HG02623 (cell line): ENCODE results near the gene FLT4.

Source experiments
- ATAC-seq: cut with Tn5 transposase; IDR thresholded peaks from one replicate; pipeline ENCODE4 v1.9.1; 2021; ENCODE audit warnings: moderate library complexity; ENCODE audit not compliant: unreplicated experiment

FLT4 gene

DNA sequence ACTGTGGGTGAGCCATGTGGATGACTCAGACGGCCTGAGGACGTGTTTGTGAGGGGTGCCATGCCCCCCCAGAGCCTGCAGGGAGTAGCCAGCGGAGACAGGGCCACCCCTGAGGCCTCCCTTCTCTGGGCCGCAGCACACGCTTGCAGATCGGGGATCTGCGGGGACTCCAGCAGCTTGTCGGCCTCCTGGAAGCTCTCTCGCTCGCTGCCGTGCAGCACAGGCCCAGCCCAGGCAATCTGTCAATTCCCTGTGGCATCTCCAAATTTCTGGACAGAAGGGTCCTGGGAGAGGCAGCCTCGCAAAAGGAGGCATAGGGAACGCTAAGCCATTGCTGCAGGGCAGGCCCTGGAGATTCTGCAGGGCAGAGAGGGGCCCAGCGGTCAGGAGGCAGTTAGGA, 21.2 kb downstream of the FLT4 start:
- no peak for ATAC-seq

DNA sequence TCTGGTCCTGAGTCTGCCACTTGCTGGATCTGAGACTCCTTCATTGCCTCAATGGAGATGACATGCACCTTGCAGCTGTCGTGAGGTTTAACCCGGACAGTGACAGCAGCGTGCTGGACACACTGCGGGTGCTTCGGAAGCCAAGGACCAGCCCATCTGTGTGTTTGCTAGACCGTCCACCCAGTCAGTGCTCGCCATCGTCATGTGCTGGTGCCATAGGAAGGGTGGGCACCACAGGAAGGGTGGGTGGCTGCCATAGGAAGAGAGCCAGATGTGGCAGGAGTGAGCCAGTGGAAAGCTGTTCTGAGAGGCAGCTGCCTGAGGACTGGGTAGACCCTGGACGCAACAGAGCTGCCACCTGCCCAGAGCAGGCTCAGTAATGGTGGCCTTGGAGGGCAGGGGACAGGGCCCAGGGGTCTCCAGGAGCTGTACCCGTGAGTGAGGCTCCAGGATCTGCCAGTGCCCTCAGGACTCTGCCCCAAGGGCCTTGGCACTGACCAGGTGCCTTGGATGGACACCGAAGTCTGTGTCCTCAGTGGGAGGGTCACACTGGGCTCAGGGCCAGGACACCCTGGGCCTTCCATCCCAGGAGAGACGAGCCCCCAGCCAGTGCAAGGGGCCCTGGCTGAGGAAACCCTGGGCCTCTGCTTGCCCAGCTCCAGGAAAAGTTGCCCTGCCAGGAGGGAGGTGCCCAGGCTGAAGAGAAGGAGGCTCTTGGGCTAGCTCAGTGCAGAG, 21.8 kb downstream of the FLT4 start:
- ATAC-seq: no peak

DNA sequence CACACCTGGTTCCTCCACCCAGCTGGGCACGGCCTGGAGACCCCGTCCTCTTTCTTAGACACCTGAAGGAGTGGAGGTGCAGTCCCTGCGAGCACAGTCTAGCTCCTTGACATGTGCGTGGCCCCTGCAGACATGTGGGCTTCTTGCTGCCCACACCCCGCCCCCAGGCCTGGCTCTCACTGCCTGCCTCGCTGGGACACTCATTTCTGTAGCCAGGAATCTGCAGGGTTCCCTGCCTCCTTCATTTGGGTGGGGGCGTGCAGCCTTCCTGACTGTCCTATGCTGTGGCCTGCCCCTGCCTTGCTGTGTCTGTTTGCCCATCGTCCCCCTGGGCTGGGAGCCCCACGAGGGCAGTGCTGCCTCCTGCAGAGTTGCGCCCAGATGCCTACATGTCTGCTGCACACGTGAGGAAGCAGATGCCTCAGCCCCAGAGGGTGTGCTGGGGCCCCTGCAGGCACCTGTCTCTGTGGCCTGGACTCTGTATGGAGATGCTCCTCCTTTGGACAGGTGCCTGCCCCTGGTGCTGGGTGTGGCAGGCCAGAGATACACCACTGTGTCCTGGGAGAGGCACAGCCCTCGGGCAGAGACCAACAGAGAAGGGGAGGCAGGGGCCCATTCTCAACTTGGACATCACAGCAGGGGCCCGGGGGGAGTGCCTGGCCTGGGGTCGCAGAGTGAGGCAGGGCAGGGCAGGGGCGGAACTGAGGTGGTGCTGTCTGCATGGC, 22.6 kb downstream of the FLT4 start:
- ATAC-seq: no peak

DNA sequence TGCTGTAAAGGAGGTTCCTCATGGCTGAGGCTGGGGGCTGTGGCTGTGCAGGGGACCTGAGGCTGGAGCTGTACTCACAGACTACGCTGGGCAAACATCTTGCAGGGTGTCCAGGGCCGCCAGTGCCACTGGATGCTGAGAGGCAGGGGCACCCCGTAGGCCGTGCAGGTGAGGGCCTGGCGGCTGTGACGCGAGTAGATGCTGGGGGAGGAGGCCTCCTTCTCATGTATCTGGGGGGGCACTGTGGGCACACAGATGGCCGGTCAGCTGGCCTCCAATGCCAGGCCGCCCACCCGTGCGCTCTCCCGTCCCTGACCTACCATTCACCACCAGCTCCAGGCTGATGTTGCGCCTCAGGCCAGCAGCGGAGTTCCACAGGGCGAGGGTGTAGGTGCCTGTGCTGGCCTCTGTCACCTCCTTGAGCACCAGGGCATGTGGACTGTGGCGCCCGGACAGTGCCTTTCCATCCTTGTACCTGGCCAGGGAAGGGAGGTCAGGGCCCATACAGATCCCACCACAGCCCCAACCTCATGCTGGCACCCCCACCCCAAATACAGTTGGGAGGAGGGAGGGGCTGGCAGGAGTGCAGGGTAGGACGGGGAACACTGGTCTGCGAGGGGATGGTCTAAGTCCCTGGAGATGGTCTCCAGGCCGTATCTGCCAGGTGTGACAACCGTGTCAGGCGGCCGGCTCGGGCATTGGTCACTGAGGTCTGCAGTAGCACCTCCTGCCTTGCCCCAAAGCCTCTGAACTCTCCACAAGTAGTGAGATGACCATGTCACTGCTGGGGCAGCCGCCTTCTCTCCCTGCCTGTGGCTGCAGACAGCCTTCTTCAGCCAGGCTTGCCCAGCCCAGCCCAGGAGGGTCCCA, 23.4 kb downstream of the FLT4 start:
- no peak for ATAC-seq

DNA sequence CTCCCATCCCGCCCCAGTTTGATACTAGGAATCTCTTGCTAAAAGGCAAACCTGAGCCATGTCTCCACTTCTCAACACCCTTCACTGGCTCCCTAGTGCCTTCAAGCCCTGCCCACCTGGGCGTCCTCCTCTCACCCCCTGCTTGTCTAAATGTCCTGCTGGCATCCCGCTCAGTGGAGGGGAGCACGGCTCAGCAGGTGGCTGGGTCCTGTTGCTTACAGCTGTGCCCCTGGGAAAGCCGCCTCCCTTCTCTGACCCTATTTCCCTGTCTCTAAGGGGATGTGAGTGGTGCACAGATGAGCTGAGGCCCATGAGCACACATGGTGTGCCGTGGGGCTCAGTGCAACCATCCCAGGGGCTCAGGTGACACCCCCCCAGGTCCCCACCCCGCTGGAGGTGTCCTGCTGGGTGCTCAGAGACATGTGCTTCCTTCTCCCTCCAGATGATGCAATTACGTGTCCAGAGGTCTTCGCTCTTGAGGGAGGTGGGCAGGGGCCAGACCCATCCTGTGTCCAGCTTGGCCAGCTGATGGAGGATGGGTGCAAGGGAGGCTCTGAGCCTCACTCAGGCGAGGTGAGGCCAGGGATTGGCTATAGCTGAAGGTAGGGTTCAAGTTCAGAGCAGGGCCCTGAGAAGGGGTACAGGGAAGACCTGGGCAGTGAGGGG, 24.1 kb downstream of the FLT4 start:
- no peak for ATAC-seq

DNA sequence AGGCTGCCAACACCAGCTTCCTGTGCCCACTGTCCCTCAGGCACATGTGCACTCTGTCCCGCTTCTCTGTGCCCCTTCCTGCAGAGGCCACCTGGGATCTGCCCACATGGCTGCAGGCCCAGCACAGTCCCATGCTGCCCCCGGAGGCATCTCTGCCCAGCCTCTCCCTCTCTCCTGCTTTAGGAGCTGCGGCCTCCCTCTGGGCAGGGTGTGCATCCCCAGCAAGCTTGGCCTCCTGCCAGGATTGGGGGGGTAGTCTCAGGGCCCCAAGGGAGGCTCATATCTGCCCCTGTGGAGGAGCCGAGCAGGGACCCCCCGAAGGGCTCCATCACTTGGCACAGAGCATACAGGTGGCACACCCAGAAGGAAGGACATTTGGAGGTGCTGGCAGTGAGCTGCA, 24.8 kb downstream of the FLT4 start:
- no peak for ATAC-seq

DNA sequence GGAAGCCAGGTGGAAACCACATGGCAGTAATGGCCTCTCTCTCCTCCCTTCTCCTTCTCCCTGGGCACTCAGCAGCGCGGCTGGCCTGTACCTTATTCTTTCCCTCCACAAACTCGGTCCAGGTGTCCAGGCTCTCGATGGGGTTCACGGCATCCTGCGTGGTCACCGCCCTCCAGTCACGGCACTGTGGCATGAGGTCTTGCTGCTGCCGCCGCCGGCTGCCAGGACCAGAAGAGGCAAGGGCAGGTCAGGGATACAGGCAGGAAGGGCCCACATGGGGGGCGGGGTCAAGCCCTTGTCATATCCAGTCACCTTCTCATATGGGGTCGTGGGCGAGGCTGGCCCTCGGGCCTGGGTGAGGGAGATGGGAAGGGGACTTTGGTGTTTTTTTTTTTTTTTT, 25.6 kb downstream of the FLT4 start:
- no peak for ATAC-seq

DNA sequence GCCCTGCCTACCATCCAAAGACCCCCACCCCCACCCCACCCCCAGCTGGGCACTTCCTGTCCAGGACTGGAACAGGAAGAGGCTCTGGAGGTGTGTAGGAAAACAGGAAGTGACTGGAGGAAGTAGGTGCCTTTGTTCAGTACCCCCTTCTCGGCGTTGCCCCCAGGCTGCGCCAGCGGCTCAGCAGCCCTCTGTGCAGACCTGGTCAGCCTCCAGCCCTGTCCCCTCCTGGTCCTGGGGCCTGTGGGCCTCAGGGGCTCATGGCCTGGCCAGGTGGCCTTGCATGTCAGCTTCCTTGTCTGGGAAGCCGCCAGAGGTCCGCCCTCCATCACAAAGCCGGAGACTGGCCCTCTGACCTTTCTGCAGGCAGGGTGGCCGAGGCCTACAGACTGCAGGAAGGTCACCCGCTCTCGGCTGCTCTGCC, 26.0 kb downstream of the FLT4 start:
- no peak for ATAC-seq

DNA sequence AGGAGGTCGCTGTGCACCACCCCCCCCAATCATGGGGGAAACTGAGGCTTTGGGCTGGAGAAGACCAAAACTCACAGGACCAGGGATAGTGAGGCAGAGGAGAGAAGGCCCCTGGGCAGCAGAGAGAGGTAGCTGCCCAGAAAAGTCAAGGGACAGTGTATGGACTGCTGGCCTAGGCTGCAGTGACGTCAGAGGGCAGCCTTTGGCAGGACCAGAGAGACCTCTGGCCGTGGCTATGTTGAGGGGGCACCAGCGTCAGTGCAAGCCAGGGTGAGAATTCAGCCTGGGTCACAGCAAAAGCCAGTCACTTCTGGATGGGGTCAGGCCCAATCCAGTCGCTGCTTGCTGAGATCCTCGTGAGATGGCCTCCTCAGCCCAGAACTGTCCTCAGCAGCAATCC, 26.5 kb downstream of the FLT4 start:
- ATAC-seq: no peak

DNA sequence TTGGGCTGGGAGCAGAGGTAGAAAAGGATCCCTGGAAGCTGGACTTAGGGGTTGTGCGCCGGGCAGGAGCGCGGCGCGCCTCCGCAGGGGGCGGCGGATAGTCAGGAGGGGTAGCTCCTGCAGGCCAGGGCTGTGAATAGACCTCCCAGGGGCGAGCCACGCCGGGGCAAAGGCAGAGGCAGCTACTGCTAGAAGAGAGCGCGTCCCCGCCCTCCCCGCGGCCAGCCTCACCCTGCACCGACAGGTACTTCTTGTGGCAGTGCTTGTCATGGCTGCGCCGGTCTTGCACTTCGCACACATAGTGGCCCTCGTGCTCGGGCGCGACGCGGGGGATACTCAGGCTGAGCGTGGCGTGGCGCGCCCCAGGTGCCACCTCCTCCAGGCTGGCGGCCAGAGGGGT, 28.1 kb downstream of the FLT4 start:
- no peak for ATAC-seq

DNA sequence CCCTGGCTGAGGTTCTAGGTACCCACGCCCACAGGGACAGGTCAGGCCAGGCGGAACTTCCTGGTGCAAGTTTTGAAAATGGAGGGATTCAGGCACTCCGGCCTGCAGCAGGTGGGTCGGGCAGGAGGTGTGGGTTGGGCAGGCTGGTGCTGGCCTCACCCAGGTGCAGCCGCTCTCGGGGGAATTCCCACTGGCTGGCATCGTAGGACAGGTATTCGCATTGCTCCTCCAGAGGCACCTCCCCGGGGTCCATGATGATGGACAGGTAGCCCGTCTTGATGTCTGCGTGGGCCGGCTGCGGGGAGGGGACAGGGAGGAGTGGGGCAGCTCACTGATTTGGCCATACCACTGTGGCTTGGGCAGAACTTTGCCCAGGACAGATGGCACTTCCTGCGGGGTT, 29.4 kb downstream of the FLT4 start:
- no peak for ATAC-seq

DNA sequence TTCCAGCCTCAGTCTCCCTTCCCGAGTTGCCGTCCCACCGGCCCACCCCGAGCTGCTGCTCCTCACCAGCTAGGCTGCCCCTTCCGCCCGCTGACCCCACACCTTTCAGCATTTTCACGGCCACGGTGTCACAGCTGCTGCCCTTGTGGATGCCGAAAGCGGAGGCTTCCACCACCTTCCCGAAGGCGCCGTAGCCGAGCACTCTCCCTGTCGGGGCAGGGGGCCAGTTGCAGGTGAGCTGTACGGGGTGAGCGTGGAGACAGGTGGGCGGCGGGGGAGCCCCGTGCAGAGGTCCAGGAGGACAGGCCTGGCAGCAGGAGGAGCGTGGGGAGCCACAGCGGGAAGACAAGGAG, 29.9 kb downstream of the FLT4 start:
- ATAC-seq: no peak

DNA sequence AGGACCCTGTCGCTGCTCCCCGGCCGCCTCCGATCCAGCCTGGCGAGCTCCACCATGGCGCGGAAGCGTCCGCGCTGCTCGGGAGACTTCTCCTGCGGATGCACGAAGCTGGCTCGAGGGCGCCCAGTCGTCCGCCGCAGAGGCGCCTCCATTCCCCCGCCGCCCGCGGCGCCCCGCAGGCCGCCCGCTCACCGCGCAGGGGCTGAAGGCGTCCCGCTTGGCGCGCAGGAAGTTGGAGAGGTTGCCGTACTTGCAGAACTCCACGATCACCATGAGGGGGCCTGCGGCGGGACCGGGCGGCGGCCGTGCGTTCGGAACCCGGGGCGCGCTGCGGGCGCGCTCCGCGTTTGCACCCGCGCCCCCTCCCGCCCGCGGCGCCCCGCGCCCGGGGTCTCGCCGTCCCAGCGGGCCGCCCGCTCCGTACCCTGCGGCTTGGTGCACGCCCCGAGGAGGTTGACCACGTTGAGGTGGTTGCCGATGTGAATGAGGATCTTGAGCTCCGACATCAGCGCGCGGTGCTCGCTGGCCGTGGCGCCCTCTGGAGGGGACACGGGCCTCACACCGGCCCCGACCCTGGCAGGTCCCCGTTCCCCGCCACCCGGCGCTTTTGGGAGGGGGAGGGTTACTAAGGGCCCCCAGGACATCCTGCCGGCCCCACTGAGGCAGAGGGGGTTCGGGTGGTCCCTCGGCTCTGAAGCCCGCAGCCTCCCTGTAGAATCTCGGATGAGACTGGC, 30.4 kb downstream of the FLT4 start:
- no peak for ATAC-seq

DNA sequence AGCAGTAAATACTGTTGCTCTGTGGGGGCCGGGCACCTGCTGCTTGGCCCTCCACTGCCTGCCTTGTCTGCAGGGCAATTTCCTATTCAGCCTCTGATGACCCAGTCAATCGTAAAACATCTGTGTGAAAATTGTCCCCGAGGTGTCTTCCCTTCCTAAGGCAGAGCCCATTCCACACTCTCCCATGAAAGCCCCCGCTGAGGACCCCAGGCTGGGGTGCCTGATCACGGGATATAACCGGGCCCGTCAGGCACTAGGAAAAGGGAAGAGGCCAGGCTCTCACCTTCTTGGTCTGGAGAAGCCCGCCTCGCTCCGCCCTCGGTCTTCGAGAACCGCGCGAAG, 30.9 kb downstream of the FLT4 start:
- ATAC-seq: no peak

DNA sequence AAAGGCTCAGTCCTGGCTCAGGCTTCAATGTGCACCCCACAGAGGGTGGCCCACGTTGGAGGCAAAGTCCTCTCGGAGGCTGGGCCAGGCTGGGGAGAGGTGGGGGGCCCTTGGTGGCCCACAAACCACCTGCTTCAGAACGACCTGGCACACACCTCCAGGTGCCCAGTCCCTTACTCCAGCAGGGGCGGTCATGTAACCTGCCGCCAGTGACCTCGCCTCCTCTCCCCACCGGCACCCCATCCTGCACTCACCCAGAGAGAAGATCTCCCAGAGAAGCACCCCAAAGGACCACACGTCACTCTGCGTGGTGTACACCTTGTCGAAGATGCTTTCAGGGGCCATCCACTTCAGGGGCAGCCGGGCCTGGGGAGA, 35.6 kb downstream of the FLT4 start:
- ATAC-seq: no peak

DNA sequence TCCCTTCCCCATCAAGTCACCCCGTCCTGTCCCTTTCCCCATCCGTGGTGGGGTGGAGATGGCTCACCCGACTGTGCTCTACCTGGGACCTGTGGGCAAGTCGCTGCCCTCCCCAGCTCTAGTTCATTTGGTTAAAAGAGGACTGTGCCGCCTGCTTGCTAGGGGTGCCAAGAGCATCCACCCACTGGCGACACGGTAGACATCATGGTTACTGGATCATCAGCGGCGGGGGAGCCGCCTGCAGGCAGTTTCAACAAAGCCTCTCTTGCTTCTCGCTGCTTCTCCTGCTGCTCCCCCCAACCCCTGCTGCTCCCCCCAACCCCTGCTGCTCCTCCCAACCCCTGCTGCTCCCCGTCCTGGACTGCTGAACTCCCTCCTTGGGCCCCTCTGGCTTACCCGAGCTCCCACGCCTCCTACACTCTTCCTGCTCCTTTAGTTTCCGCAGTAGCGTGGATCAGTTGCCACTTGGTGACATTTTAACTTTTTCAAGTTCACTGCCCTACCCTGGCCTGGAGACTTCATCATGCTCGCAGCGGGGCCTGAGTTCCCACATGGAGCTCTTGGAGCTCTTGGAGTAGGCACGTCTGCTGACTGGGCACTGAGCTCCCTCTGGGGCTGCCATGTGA, 36.1 kb downstream of the FLT4 start:
- no peak for ATAC-seq

DNA sequence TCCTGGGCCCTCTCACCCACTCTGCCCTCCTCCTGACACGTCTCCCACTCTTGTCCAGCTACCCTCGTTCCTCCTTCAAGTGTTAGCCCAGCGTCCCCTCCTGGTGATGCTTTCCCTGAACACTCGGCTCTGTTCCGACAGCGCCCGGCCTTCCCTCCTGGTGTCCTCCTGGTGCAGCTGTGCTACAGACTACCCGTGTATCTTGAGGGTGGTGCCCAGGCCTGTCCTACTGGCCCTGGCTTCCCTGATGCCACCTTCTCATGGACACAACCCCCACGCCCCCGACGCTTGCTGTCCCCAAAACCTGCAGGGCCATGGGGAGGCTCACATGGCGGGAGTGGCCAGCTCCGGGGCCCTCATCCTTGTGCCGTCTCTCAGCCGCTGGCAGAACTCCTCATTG, 36.7 kb downstream of the FLT4 start:
- ATAC-seq: no peak

DNA sequence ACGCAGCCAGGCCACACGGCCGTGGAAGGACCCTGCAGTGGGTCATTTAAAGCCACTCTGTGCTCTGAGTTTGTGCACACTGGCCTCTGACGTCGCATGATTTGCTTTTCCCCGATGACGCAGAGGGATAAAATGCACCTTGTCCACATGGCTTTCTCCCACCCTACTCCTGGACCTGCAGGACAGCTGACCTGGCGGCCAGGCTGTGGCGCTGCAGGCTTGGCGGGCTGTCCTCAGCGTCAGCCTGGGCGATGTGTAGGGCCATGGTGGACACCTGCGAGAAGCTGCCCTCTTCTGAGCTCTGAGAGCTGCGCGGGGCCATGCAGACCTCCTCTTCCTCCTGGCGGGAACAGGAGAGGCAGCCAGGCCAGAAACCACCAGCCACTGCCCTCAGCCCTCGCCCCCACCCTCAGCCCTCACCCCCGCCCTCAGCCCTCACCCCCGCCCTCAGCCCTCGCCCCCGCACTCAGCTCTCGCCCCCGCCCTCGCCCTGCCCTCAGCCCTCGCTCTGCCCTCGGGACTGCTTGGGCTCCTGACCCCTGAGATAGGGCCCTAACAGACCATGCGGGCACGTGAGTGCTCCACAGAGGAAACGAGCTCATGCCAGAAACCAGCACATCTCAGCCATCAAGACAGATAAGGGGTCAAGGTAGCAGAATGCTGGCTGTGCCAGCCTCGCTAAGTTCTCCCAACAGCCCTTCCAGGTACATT, 38.1 kb downstream of the FLT4 start:
- no peak for ATAC-seq

DNA sequence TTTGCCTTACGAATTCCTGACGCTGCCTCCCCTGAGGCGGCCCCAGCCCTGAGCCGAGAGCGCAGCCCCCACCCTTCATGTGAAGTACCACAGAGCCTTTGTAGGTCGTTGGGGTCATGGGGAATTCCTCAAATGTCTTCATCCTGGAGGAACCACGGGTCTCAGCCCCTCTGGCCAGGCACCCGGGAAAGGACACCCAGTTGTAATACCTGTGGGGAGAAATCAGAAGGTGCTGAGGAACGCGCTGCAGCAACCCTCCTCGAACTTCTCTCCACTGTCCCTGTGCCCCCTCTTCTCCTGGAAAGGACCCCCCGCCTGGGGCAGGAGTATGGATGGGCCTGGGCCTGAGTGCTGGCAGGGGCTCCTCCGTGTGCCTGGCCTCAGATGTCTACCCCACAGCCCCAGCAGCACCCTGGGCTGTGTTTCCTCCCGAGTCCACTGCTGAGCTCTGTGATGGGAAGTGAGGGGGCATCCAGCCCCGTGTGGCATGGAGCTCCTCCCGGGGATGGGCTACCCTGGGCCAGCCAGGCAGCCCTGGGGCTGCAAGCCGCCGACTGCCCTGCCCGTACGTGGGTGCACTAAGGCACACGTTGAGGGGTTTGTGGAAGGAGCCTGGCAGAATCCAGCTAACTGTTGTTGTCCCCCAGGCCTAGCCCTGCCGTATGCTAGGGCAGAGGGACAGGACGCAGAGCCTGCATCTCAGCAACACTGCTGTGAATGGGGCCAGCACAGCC, 39.4 kb downstream of the FLT4 start:
- ATAC-seq: no peak
